Measurements from ENCODE around the gene HACD2.

DNA sequence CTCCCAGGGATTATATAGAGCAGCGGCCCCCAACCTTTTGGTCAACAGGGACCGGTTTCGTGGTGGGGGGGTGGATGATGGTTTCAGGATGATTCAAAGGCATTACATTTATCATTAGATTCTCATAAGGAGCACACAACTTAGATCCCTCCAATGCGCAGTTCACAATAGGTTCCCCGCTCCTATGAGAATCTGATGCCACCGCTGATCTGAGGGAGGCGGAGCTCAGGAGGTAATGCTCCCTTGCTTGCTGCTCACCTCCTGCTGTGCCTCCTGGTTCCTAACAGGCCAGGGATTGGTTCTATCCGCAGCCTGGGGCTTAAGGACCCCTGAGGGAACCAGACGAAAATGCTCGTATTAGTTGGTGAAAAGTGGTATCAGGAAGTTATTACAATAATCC lies 1.3 kb upstream of the HACD2 start:
- TF ChIP-seq, protein P1, sequence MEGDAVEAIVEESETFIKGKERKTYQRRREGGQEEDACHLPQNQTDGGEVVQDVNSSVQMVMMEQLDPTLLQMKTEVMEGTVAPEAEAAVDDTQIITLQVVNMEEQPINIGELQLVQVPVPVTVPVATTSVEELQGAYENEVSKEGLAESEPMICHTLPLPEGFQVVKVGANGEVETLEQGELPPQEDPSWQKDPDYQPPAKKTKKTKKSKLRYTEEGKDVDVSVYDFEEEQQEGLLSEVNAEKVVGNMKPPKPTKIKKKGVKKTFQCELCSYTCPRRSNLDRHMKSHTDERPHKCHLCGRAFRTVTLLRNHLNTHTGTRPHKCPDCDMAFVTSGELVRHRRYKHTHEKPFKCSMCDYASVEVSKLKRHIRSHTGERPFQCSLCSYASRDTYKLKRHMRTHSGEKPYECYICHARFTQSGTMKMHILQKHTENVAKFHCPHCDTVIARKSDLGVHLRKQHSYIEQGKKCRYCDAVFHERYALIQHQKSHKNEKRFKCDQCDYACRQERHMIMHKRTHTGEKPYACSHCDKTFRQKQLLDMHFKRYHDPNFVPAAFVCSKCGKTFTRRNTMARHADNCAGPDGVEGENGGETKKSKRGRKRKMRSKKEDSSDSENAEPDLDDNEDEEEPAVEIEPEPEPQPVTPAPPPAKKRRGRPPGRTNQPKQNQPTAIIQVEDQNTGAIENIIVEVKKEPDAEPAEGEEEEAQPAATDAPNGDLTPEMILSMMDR (IDR thresholded peaks at IDR 0.05), result no peak
- TF ChIP-seq POLR2AphosphoS5 (IDR thresholded peaks at IDR 0.05), result no peak
- no peak for TF ChIP-seq EP300 (IDR thresholded peaks at IDR 0.05)

Data from stomach (tissue), 4 donors.